GM18498 (cell line): ENCODE measurements around the gene MN1.

Experiments
- ATAC-seq: cut with Tn5 transposase; IDR thresholded peaks from one replicate; pipeline ENCODE4 v1.9.1; 2021; ENCODE audit warnings: mild to moderate bottlenecking, moderate library complexity; ENCODE audit not compliant: unreplicated experiment

MN1 gene

DNA sequence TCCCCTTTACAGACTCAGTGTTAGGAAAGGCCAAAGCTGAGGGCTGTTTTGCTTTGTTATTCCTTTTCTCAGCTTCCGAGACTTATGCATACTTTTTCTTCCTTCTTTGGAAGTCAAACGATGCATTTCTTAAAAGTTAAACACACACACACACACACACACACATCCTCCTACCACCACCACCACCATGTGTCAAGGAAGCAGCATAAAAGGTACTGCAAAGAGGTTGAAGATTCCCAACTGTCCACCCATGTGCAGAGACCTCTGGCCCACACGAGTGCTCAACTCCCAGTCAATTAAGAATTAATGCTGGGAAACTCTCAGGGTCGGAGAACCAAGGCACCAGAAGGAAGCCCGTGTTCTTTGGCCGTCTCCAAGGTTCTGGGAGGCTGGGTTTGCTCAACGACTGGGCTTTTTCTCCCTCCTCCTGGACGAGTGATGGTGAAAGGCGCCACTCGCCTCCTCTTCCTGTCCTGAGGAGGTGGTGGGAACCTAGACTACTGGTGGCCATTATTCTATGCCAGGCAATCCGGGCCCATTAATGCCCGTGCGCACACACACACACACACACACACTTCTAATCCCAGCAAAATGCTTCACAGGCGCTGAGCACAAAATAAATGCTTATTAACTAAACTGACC, 15.1 kb downstream of the MN1 start:
- ATAC-seq: no peak

DNA sequence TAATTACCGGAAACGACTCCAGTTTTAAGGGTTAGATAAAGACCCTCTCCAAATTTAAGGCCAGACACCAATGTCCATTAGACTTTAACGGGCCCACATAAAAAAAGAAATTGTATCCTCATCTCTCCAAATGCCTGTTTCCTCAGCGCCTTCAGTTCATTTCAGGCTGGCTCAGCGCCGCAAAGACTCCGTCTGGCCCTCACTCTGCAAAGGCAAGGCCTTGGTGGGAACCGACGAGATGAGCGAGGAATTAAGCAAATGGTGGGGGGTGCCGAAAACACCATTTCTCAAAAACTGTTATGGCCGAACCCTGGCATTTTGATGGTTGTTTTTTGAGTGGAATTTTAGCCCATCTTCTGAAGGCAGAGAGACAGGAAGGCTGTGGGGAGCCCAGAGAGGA, 15.7 kb downstream of the MN1 start:
- no peak for ATAC-seq

DNA sequence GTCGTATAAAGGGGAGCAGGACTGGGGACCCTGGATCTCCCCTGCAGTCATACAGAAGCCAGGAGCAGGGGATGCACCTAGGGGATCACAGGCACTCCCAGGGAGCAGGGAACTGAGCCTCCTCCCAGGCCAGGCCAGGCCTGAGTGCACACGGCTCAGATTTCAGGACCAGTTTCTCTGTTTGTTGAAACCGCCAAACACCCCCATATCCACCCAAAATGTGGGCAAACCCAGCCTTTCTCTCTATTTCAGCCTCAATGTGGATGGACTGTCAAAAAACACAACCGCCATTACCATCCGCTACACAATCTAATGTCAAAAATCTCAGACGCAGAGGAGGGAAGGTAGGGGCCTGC, 17.5 kb downstream of the MN1 start:
- no peak for ATAC-seq

DNA sequence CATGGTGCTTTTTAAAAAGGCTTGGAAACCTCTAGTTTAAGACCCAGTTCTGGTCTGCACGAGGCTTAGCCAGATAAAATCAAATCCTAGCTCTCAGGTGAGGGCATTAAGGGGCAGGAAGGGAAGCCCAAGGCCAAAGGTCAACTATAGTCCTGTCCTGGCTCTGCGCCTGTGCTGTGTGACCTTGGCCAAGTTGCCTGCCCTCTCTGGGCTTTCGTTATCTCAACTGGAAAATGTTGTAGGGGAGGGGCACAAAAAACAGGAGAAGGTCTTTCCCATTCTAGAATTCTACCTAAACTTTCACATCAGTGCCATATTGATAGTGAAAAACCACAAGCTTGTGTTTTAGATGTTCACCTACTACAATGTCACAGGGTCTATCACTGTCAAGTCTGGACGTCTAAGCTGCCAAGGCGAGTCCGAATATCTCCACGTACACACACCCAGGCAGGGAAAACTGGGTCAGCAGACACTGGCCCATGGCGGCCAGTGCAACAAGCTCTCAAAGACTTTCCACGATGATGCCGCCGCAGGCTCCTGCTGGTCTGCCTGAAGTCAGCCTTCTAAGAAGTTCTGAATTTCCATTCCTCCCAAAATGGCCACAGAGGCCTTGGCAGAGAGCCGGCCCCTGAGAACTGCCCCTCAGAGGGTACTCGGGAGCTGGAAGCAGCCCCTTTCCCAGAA, 18.0 kb downstream of the MN1 start:
- no peak for ATAC-seq

DNA sequence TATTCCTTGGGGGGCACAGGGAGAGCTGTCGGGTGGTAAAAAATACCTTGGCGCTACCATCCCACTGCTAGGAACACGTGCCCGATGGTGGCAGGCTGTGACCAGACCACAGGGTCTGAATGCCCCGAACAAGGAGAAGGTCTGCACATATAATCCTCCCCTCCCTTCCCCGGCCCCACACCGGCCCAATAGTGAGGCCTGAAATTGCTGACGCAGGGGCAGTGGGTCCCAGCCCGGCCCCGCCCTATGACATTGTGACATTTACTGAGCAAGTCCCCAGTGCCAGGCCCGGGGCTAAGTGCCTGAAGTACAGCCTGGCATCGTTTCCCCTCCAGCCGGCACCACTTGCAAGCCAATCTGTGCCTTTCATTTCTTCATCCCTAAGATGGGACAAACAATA, 19.5 kb downstream of the MN1 start:
- no peak for ATAC-seq

DNA sequence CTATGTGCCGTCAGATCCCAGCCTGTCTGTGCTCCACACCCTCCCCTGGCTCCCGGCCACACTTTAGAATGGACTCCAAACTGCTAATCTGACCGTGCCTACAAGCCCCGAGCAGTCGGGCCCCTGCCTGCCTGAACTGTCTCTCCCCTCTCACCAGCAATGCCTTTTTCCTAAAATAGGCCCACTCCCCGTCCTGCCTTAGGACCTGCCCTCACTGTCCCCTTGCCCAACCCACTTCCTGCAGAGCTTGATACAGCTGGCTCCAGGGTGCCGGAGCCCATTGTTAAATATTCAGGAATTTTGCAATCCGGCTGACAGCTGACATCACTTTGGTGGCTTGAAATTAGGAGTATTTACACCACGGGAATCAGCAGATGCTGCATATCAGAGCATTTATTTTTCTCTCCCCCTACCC, 21.4 kb downstream of the MN1 start:
- no peak for ATAC-seq

DNA sequence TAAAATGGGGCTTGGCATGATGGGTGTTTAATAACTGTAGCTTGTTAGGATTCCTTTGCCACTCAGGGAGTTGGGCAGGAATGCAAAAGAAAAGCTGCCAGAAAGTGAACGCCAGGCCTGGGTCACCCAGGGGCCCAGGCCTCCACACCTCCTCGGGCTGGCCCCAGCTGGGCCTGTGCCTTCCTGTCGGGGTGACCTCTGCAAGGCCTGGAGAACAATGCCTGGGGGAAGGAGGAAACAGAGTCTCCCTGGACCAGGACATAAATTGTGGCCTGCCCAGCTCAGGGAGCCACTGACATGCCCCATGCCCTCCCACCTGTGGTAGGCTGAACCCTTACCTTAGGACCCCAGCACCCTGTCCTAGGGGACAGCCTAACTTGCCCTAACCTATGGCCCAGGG, 21.9 kb downstream of the MN1 start:
- ATAC-seq: no peak

DNA sequence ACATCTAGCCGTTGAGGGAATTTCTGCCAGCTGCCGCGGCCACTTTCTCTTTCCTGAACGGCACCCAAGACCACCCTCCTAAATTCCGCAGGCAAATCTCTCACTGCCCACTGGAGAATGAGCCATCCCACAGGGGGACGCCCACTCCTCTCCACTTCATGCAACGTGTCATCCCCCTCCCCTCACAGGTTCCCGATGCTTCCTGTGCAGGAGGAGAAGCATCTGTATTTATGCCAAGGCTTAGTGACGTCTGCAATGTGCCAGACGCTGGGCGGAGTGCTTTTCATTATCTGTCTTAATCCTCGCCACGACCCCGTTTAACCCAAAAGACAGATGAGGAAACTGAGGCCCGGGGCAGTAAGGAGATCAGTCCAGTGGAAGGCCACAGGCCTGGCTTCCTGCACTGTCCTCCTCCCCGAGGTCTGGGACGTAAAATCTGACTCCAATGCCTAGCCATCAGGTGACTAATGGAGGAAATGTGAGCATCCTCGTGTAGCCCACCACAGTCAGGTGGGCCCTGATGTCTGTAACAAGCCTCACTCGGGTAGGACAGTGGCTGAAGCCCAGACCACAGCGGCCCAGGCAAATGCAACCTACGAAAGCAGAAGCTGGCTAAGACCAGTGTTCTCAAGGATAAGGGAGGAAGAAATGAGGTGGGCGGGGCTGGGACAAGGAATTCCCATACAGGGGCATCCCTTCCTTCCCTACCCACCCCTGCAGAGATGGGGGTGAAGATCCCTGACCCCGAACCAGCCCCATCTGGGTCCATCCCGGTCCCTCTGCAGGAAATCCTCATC, 23.1 kb downstream of the MN1 start:
- no peak for ATAC-seq

DNA sequence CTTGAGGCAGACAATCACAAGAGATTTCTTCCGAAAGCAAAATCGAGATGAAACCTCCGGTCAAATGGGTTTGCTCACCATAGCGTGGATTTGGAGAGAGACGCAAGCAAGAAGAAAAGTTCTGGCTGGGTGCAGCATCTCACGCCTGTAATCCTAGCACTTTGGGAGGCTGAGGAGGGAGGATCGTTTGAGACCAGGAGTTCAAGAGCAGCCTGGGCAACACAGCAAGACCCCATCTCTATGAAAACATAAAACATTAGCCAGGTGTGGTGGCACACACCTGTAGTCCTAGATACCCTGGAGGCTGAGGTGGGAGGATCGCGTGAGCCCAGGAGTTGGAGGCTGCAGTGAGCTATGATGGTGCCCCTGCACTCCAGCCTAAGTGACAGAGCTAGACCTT, 24.4 kb downstream of the MN1 start:
- ATAC-seq: no peak

DNA sequence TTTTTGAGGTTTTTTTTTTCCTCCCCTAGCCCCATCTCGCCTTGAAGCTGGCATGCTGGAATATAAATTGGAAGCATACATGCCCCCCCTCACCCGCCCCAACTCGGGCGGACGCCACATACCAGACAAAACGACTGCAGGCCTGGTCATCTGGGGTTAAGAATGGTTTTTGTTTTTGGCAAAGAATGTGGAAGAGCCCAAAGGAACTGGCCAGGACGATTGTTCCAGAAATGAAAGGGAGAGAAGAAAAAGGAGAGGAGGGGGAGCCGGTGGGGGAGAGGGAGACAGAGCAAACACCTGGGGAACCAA, 25.0 kb downstream of the MN1 start:
- ATAC-seq: no peak

DNA sequence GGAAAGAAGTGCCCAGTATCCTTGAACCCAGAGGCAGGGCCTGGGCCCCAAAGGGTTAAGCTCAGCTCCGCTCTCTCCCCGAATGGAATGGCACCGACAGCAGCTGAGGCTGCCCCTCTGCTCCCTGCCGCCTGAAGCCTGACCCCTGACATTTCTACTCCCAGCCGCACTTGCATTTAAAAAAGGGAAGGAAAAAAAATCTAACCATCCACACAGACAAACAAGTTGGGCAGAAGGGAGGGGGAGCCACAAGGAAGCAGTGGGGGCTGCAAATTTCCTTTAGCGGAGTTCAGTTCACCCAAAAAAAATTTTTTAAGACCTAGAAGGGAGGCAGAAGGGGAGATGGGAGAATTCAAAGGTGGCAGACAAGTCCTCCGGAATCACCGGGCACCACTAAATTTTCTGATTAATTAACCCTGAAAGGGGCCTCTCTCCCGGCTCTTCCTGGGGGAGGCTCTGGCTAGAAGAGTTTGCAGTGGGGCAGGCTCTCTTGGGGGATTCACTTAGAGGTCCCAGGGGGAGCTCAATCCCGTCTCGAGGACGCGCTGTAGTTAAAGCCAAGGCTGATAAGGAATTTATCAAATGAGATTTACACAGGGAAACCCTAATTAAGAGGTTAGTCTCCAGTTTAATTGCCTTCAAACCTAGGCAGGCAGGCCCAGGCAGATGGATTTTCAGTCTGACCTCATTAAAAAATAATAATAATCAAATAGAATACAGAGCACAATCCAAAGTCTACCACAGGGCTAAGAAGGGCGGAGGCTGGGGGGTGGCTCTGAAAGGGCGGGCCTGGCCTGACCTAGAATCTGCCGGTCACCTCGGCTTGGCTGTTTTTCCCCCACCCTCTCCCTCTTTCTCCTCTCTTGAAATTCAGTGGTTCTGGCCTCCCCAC, 25.6 kb downstream of the MN1 start:
- ATAC-seq: no peak

DNA sequence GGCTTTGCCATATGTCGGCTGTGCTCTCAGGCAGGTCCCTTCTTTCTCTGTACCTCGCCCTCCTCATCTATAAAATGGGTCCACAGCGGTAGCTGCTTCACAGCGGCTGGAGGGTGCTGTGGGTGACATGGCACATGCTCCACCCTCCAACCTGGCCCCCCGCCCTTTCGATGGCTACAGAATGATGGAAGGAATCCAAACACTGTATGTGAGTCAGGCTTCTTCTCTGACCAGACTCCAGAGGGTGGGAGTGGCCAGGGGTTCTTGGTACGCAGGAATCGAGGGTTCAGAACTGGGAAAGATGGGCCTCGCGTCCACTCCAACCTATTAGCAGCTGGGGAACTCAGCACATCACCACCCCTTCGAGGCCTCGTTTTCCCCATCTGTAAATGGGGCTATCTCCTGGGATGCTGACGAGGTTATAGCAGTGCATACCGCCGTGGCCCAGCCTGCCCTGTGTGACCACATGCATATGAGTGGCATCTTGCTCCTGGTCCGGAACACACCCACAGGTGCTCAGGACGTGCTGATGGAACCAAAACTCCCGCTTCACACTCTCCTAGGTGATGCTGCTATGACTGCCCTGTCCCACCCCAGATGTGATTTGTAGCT, 26.4 kb downstream of the MN1 start:
- ATAC-seq: no peak

DNA sequence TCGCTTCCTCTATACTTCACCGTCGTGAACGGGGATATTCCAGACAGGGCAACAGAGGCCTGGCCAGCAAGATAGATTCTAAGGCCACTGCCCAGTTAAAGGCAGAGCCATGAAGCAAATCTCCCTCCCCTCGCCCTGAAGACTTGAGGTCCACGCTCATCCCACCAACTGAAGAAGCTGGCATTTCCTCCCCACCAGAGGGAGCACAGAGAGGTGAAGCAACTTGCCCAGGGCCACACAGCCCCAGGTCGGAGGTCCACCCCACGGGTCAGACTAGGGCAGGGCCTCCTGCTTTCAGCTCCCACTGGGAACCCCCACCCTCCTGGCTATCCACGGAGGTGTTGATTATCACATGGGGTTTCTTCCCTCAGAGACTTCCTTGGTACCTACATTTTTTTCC, 27.4 kb downstream of the MN1 start:
- no peak for ATAC-seq

DNA sequence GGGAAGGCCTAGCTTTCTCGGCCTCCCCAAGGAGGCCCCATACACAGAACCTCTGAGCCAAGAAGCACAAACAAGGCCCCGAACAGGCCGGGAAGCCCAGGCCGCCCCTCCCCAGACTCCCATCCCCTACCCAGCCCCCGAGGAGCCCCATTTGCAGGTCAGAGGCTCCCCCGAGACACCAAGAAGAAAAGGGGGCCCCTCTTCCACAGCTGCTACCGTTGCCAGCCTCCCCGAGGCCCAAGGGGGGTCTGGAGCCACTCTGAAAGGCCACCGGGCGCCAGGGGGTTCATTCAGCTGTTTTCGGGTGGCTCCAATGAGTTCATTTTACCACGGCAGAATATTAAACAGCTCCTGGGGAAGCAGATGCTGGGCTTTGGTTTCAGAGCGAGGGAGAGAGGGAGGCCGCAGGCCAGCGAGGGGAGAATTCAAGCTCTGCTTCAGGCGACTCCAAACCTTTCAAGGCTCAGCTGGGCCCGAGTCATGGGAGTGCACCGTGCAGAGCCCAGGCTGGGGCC, 28.5 kb downstream of the MN1 start:
- no peak for ATAC-seq

DNA sequence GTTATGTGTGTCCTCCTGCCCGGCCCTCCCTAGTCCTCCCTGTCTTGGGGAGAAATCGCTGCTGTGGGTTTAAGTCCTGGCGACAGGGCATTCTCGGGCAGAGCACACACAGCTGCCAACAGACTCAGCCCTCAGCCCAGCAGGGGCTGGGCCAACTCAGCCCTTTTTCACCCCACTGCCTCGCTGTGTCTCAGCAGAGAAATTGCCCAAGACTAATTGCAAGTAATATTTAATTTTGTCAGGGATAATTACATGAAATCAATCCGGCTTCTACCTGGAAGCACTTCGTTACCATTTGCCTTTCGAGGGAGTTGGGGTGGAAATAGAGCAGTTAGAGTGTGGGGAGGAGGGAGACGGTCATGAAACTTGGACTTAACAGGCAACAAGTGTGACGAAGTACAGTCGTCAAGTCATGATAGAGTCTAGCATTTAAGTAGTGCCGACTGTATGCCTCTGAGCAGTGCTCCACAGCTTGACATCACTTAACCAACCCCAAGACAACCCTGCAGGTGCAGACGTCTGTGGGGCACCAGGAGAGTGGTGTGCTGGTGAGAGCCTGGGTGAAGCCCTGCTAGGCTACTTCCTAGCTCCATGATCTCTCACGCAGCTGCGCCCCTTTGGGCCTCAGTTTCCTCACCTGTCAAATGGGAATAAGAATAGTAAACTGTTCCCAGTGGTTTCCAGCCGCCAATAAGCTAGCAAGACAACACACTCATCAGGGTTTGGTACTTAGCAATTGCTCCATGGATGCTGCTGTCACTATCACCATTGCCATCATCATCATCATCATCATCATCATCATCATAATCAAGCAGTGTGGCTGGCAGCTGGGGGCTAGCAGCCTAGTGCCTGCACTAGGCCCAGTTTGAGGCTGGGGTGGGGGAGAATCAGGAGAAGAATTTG, 29.2 kb downstream of the MN1 start:
- ATAC-seq: no peak

DNA sequence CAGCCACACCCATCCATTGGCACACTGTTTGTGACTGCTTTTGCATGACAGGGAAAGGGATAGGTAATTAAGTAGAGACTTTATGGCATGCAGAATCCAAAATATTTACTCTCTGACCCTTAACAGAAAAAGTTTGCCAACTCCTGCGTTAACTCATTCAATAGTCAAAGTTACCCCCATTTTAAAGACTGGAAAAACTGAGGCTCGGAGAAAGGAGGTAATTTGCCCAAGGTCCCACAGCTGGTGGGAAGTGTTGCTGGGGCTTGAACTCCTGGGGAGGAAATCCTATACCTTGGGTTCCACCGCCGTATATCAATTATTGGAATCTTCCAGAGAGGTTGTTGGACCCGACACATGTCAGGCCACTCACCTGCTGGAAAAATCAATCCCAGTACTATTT, 29.9 kb downstream of the MN1 start:
- no peak for ATAC-seq

DNA sequence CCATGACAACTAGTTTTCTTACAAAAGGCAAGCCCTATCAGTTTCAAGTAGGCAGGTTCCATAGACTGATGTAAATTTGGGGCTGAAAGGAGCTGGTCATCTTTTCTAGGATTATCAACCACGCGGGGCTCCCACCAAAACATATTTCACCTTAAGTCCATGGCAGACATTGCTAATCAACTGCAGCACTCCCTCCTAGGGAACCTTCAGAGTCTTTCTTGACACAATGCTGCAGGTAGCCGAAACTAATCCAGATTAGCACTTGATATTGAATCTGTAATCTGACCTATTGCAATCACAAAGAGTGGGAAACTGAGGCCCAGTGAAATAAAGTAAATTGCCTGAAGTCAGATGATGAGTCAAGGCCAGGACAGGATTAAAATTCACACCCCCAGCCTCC, 32.5 kb downstream of the MN1 start:
- ATAC-seq: no peak

DNA sequence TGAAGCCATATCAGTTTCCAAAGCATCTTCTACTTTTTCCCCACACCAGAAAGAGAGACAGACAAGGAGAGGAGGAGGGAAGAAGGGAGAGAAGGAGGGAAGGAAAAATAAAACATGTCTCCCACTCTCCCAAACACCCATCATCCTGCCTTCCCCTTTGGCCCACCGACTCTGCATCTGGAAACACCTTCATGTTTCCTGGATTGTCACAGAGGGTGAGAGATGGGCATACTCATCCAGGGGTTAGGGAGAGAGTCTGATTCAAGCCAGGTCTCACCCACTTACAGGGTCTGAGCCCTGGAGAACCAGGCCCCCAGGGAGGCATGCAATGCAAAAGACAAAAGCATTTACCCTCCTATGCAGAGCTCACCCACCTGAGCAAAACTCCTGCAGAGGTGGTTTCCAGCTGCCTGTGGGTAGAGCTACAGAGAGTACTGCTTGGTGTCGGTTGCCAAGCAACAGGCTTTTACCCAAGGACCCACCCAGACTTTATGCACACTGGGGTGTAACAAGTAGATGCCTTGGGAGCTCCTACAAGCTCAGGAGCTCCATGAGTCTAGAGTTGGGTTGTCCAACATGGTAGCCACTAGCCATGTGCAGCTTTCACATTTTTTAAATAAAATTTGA, 33.4 kb downstream of the MN1 start:
- no peak for ATAC-seq

DNA sequence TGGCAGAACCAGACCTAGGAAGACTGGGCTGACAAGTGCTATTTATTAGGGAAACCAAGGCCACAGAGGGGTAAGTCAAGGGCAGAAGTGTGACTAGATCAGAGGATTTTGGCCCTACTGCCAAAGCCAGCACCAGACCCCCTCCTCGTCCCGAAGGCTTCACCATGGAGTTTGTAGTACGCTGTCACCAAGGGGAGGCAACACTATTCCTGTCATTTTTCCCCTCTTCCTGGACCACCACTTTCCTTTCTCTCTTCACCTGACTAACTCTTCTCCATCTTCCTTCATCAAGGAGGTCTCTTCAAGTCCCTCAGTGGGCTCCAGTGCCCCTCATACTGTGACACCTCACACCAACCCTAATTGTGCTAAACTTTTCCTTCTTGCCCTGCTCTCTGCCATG, 34.9 kb downstream of the MN1 start:
- ATAC-seq: no peak
